Measurements from ENCODE around the gene CETN1.
A peak's percentile ranks its signal among the peaks of the same experiment; 100 is the strongest.

The CETN1 gene

GRCh38 chr18:551404-552061 is 28.6 kb upstream of the CETN1 start:
- no peak for DNase-seq (ENCODE audit: low read depth)
- no peak for TF ChIP-seq CTCF (conservative IDR thresholded peaks at IDR 0.05; ENCODE audit: low read depth, low read length)
- no peak overlapping the region for H3K4me3 ChIP-seq (ENCODE audit: low read length)

- no peak overlapping the region for H3K4me3 ChIP-seq (ENCODE audit: low read length)
- TF ChIP-seq CTCF (conservative IDR thresholded peaks at IDR 0.05; ENCODE audit: low read depth, low read length), result no peak
- no peak for DNase-seq (ENCODE audit: low read depth)
Measured at GRCh38 chr18:555705-556457, 24.3 kb upstream of the CETN1 start.

GRCh38 chr18:564708-565561 is 15.2 kb upstream of the CETN1 start:
- no peak overlapping the region for H3K4me3 ChIP-seq (ENCODE audit: low read length)
- no peak for DNase-seq (ENCODE audit: low read depth)
- TF ChIP-seq CTCF (conservative IDR thresholded peaks at IDR 0.05; ENCODE audit: low read depth, low read length), result no peak

GRCh38 chr18:565562-566061 is 14.6 kb upstream of the CETN1 start:
- DNase-seq (ENCODE audit: low read depth), result no peak
- no peak overlapping the region for H3K4me3 ChIP-seq (ENCODE audit: low read length)
- TF ChIP-seq CTCF (conservative IDR thresholded peaks at IDR 0.05; ENCODE audit: low read depth, low read length), result no peak

- no peak overlapping the region for H3K4me3 ChIP-seq (ENCODE audit: low read length)
- DNase-seq (ENCODE audit: low read depth), result peak; percentile 87
- TF ChIP-seq CTCF (conservative IDR thresholded peaks at IDR 0.05; ENCODE audit: low read depth, low read length), result no peak
Measured at GRCh38 chr18:567122-567521, 13.1 kb upstream of the CETN1 start.

- no peak overlapping the region for H3K4me3 ChIP-seq (ENCODE audit: low read length)
- DNase-seq (ENCODE audit: low read depth), result no peak
- TF ChIP-seq CTCF (conservative IDR thresholded peaks at IDR 0.05; ENCODE audit: low read depth, low read length), result no peak
Measured at GRCh38 chr18:568731-569130, 11.4 kb upstream of the CETN1 start.

Data from retinal pigment epithelial cell (primary cell).